GM10266 (cell line): ENCODE measurements around the gene CDO1.

Source experiments
- DNase-seq: peaks from one replicate; pipeline ENCODE4 v3.0.0; 2012; ENCODE audit errors: extremely low spot score
- TF ChIP-seq, protein P1 (sequence below): IDR thresholded peaks from 2 replicates; pipeline ENCODE4 v1.5.1; 2012; ENCODE audit warnings: mild to moderate bottlenecking, low read depth; ENCODE audit not compliant: control insufficient read depth, insufficient read depth; ENCODE audit errors: missing control alignments

CDO1 gene

DNA sequence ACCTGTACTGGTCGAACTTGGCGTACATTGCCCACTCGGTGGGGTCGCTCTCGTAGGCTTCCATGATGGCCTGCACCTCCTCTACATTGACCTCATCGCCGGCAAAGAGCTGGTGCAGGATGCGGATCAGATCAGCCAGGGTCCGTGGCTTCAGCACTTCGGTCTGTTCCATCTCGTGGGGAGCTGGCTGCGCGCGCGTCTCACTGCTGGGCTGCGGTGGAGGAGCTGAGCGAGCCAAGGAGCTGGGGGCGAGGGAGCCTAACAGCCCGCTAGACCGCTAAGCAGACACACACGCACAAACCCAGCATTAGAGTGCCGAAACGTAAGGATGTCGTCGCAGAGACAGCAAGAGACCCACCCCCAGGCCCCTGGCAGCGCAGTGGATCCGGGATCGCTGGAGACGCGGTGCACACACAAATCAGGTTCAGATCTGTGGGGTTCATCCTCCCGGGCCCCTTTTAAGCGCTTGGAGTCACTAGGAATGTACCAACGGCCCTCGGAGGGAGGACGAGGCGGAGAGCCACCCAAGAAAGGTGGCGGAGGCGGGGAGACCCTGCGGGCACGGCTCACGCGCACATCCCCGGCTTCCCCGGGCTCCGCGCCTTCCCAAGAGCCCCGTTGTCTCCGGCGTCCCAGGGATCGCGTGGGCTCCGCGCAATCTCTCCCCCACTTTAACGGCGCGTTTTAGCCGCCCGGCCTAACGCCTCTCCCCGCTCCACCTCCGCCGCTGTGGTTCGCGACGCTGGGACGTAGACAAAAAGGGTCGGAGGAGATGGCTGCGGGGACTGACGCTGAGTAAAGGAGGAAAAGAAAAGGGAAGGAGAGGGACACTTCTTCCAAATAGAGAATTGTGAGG is at the start of gene CDO1:
Gene CDO1, minus strand, starts transcription at position 434 of the 856 bp plus-strand sequence. Its CDS starts 262 bp downstream, at position 172.
- DNase-seq = peak; percentile 37
- TF ChIP-seq, protein P1, sequence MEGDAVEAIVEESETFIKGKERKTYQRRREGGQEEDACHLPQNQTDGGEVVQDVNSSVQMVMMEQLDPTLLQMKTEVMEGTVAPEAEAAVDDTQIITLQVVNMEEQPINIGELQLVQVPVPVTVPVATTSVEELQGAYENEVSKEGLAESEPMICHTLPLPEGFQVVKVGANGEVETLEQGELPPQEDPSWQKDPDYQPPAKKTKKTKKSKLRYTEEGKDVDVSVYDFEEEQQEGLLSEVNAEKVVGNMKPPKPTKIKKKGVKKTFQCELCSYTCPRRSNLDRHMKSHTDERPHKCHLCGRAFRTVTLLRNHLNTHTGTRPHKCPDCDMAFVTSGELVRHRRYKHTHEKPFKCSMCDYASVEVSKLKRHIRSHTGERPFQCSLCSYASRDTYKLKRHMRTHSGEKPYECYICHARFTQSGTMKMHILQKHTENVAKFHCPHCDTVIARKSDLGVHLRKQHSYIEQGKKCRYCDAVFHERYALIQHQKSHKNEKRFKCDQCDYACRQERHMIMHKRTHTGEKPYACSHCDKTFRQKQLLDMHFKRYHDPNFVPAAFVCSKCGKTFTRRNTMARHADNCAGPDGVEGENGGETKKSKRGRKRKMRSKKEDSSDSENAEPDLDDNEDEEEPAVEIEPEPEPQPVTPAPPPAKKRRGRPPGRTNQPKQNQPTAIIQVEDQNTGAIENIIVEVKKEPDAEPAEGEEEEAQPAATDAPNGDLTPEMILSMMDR = no peak

DNA sequence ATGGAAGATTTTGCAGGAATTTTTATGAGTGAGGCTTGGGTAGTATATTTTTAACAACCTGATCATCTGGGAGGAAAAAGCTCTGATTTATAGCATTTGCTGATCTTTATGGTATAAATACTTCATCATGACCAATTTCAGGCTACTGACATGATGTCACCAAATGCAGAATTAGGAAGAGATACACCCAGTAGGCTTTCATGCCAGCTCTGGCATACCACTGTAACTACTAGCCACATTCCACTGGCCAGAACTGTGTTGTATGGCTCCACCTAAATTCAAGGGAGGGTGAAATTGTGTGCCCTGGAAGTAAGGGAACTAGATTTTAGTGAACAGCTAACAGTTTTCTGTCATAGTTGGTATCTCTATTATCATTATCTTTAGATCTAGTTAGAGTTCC is 42.9 kb upstream of the CDO1 start:
- DNase-seq = no peak
- TF ChIP-seq, protein P1 = no peak

DNA sequence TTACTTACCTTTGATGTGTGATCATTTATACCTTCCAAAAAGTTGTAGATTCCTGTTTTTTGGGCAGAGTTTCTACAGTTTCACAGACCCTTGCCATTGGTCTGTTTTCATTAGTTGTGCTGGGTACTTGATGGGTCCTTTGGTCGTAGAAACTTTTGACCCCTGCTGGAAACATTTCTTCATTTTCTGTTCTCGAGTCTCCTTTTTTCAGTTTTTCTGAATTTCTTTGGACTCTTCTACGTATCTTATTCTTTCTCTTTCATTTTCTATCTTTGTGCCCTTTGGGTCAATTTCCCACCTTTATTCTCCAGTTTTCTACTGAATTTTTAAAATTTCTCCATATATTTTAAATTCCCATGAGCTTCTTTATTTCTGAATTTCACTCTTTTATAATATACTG is 41.9 kb upstream of the CDO1 start:
- TF ChIP-seq, protein P1 = no peak
- DNase-seq = no peak

GRCh38 chr5:115857626-115858349 is 41.3 kb upstream of the CDO1 start:
- TF ChIP-seq, protein P1 = no peak

DNA sequence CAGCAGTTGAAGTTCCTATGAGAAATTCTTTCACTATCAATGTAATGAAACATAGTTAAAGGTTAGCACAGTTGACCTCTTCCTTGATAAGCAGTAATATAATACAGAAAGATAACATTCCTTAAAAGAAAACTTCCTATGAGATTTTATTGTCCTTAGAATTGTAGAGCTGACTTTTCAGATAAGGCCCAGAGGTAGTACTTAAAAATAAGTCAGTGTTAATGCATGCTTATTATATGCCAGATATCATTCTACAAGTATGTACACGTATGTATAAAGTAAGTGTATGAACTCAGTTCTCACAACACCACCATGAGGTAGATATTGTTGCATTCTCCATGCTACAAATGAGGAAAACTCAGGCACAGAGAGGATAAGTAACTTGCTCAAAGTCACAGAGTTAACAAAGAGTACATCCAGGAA is 40.6 kb upstream of the CDO1 start:
- DNase-seq = no peak
- TF ChIP-seq, protein P1 = no peak

More at GRCh38 chr5:115857626-115858349, 41.3 kb upstream of the CDO1 start:
- no peak for DNase-seq

DNA sequence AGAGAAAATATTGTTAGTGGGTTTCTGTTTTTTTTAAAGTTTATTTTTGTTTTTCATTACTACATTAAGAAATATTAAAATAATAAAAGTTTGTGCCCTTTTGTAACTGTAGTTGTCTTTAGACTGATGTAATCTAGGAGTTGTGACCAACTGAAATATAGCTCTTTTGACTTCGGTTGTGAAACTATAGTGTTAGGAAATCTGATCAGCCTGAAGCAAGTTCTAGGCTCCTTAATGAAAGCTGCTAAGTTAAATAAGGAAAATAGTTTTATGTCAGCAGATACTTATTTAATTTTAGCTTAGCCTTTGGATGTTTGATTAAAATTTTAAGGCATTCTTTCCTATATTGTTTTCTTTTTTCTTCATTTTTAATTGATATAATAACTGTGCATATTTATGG is 39.5 kb upstream of the CDO1 start:
- TF ChIP-seq, protein P1 = no peak
- no peak for DNase-seq
